Suprapubic skin (tissue), 4 donors: ENCODE results near the gene TMEM98. TPM values are rescaled to one million over a fixed set of nuclear protein-coding genes. Genes with fewer than 3 reads are reported as not detected.
"Not testable (repeated sequence)": the region's sequence is repeated elsewhere in the genome, so short reads cannot be mapped to it uniquely, and the experiment has no call there.

Source experiments
- DNase-seq, 2 donors: peaks; one replicate each; pipeline ENCODE4 v3.0.0-alpha.2; 2019; ENCODE audit warnings: low spot score in 2 of 2
- H3K27ac ChIP-seq: fragments of 200-600 bp; sonication (generic); one replicate; pipeline ENCODE4 v1.5.1; 2019
- H3K27me3 ChIP-seq: fragments of 200-600 bp; sonication (generic); one replicate; pipeline ENCODE4 v1.5.1; 2019
- H3K36me3 ChIP-seq: fragments of 200-600 bp; sonication (generic); one replicate; pipeline ENCODE4 v1.5.1; 2019
- H3K4me1 ChIP-seq: fragments of 200-600 bp; sonication (generic); one replicate; pipeline ENCODE4 v1.5.1; 2019
- H3K4me3 ChIP-seq: fragments of 200-600 bp; sonication (generic); one replicate; pipeline ENCODE4 v1.5.1; 2019; ENCODE audit warnings: mild to moderate bottlenecking
- H3K9me3 ChIP-seq: fragments of 200-600 bp; sonication (generic); one replicate; pipeline ENCODE4 v1.5.1; 2019
- EP300 ChIP-seq: sonication (generic); formaldehyde crosslinking; IDR thresholded peaks from one replicate; pipeline ENCODE4 v1.6.1; 2017; ENCODE audit warnings: antibody characterized with exemption
- POLR2A ChIP-seq, 2 donors: fragments of 450-650 bp; IDR thresholded peaks; one replicate each; pipeline ENCODE4 v1.6.1; 2017; ENCODE audit warnings: antibody characterized with exemption in 2 of 2, mild to moderate bottlenecking in 2 of 2, moderate library complexity in 2 of 2
- POLR2AphosphoS5 ChIP-seq, 3 donors: sonication (generic); formaldehyde crosslinking; IDR thresholded peaks; one replicate each; pipeline ENCODE4 v1.6.1; 2017; ENCODE audit warnings: antibody characterized with exemption in 3 of 3
- WGBS: methylation state at CpG from one replicate; pipeline ENCODE4 v1.1.5; 2018; 5-methylcytosine and 5-hydroxymethylcytosine counted together
- total RNA-seq, 4 donors: library from RNA; depleted of rRNA; stranded (reverse); fragments of >200 nt; gene quantifications; one replicate each; pipeline ENCODE4 v1.1.0, GENCODE V29; 2016
- TF ChIP-seq, protein P1 (sequence below), 2 donors: fragments of 200-600 bp in 1 of 2; fragments of 450-650 bp in 1 of 2; sonication (generic) in 1 of 2; IDR thresholded peaks; one replicate each; pipeline ENCODE4 v1.5.1; 2016 to 2019; ENCODE audit warnings: antibody characterized with exemption in 2 of 2, mild to moderate bottlenecking in 1 of 2, moderate library complexity in 1 of 2

TMEM98 gene
- total RNA-seq, 4 donors from 2014 or later = 17.7 to 31.3 (median 30.3) TPM

DNA sequence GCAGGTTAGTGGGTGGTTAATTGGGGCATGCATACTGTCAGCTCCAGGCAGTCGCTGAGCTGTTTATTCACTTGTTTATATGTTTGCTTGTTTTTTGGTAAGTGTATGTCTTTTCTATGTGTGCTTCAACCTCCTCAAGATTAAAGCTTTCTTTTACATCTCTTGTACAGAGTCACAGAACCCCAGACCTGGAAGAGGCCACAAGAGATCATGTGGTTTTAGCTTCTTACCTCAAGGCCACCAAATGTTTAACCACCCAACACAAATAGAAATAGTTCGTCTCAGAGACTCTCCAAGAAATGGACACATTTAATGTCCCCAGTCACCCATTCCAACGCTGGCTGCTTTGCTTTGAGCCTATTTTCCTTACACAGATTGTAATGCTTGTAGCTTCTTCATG is 11.8 kb upstream of the TMEM98 start:
- H3K4me1 ChIP-seq = peaks cover 11% of the 10 kb centered on the region
- H3K36me3 ChIP-seq = no peaks in the 10 kb centered on the region
- H3K27ac ChIP-seq = no peak overlapping the region
- no peaks in the 10 kb centered on the region for H3K9me3 ChIP-seq
- 92% methylated on average over 3 of the region's 3 CpGs for WGBS
- TF ChIP-seq, protein P1, sequence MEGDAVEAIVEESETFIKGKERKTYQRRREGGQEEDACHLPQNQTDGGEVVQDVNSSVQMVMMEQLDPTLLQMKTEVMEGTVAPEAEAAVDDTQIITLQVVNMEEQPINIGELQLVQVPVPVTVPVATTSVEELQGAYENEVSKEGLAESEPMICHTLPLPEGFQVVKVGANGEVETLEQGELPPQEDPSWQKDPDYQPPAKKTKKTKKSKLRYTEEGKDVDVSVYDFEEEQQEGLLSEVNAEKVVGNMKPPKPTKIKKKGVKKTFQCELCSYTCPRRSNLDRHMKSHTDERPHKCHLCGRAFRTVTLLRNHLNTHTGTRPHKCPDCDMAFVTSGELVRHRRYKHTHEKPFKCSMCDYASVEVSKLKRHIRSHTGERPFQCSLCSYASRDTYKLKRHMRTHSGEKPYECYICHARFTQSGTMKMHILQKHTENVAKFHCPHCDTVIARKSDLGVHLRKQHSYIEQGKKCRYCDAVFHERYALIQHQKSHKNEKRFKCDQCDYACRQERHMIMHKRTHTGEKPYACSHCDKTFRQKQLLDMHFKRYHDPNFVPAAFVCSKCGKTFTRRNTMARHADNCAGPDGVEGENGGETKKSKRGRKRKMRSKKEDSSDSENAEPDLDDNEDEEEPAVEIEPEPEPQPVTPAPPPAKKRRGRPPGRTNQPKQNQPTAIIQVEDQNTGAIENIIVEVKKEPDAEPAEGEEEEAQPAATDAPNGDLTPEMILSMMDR (IDR thresholded peaks at IDR 0.05) = no peak
- TF ChIP-seq POLR2A (IDR thresholded peaks at IDR 0.05) = no peak
- TF ChIP-seq POLR2AphosphoS5 (IDR thresholded peaks at IDR 0.05) = no peak
- TF ChIP-seq EP300 = no peak
- H3K27me3 ChIP-seq = no peaks in the 10 kb centered on the region
- DNase-seq = no peak
- H3K4me3 ChIP-seq = no peak overlapping the region

DNA sequence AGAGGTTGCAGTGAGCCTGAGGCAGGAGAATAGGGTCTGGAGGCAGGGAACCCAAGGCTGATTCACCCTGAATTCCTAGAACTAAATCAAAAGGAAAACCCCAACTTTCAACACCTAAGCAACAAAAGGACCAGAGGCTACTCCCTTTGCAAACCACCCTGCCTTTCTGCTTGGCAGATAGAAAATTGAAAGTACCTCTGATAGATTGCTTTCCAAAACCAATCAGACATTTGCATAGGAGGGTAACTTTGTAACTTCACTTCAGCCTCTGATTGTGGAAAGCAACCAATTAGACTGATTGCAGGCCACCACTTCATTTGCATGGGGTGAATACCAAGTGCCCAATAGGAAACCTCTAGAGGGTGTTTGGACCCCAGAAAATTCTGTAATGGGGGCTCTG is 10.9 kb upstream of the TMEM98 start:
- Histone ChIP-seq H3K4me1 (peaks cover 8% of the 10 kb centered on the region), H3K4me3 (no peak overlapping the region), H3K27me3 (no peaks in the 10 kb centered on the region), H3K36me3 (no peaks in the 10 kb centered on the region), H3K27ac (no peak overlapping the region), H3K9me3 (no peaks in the 10 kb centered on the region)
- DNase-seq = no peak
- TF ChIP-seq POLR2A (IDR thresholded peaks at IDR 0.05) (no peak), EP300 (no peak), POLR2AphosphoS5 (IDR thresholded peaks at IDR 0.05) (no peak)
- TF ChIP-seq, protein P1 (IDR thresholded peaks at IDR 0.05) = no peak

DNA sequence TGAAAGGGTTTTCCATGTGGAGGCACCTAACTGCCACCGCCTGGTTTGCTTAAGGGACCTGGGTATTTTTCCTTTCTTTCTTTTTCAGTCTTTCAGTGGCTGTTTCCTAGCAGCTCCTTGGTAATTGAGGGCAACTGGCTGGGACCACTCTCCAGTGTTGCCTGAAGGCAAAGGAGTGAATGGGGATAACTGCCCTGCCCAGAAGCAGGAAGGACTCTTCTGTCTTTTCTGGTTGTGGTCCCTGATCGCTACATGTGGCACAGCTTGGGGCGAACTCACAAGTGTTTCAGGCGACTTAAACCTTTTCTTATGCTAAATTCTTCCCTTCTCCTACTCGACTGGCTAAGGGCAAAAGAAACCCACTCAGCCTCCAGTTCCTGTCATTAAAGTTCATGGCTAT is 10.1 kb upstream of the TMEM98 start:
- Histone ChIP-seq H3K4me1 (peaks cover under 1% of the 10 kb centered on the region), H3K36me3 (no peaks in the 10 kb centered on the region), H3K4me3 (no peak overlapping the region), H3K27ac (no peak overlapping the region), H3K27me3 (no peaks in the 10 kb centered on the region), H3K9me3 (no peaks in the 10 kb centered on the region)
- TF ChIP-seq, protein P1 (IDR thresholded peaks at IDR 0.05) = no peak
- DNase-seq = no peak
- WGBS = 83% methylated on average over 5 of the region's 5 CpGs

DNA sequence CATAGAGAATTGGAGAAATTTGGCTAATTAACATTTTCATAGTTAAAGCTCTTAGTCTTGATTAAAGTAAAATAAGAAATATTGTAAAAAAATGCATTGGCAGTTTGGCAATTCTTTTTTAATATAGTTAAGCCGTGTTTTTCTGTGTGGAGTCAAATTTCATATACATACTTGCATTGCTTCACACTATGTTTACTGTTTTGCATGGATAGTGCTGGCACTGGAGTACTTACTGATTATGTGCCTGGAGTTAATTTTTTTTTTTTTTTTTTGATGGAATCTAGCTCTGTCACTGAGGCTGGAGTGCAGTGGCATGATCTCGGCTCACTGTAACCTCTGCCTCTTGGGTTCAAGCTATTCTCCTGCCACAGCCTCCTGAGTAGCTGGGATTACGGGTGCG is 8.1 kb upstream of the TMEM98 start:
- H3K36me3 ChIP-seq, H3K9me3 ChIP-seq, H3K4me3 ChIP-seq, H3K27ac ChIP-seq, H3K4me1 ChIP-seq, H3K27me3 ChIP-seq, DNase-seq: not testable (repeated sequence)
- 81% methylated on average over 4 of the region's 4 CpGs for WGBS

DNA sequence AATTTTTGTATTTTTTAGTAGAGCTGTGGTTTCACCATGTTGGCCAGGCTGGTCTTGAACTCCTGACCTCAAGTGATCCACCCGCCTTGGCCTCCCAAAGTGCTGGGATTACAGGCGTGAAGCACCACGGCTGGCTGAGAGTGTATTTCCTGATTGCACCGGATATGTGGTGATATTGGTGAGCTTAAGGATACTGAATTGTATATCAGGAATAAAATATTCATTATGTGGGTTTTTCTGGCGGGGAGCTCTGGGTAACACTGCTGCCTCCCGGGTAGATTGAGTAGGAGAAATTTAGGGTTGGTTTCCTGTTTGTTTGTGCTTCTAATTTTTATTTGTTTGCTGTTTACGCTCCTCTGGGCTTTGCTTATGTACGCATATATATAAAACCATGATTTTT is 7.7 kb upstream of the TMEM98 start:
- TF ChIP-seq POLR2A (IDR thresholded peaks at IDR 0.05) (no peak), POLR2AphosphoS5 (IDR thresholded peaks at IDR 0.05) (no peak), EP300 (no peak)
- TF ChIP-seq, protein P1 (IDR thresholded peaks at IDR 0.05) = no peak
- Histone ChIP-seq H3K9me3 (no peaks in the 10 kb centered on the region), H3K27me3 (no peaks in the 10 kb centered on the region), H3K4me1 (no peaks in the 10 kb centered on the region), H3K36me3 (no peaks in the 10 kb centered on the region), H3K27ac (no peak overlapping the region), H3K4me3 (no peak overlapping the region)
- no peak for DNase-seq
- 82% methylated on average over 8 of the region's 8 CpGs for WGBS

DNA sequence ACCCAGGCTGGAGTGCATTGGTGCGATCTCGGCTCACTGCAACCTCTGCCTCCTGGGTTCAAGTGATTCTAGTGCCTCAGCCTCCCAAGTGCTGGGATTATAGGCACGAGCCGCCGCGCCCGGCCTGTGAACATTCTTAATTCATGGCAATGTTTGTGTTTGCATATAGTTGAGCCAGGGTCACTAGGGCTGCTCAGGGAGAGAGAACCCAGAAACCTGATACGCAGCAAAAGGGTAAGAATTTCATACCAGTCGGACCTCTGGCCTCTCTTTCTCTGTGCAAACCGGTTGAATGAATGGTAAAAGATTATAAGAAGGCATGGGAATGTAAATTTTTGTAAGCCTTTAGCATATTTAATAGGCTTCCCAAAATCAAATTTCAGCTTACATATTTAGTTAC is 6.9 kb upstream of the TMEM98 start:
- no peaks in the 10 kb centered on the region for H3K4me1 ChIP-seq
- WGBS = 96% methylated on average over 10 of the region's 10 CpGs
- DNase-seq = no peak
- no peaks in the 10 kb centered on the region for H3K36me3 ChIP-seq
- H3K9me3 ChIP-seq = no peaks in the 10 kb centered on the region
- no peak for TF ChIP-seq EP300
- no peak for TF ChIP-seq POLR2AphosphoS5 (IDR thresholded peaks at IDR 0.05)
- TF ChIP-seq, protein P1 (IDR thresholded peaks at IDR 0.05) = no peak
- no peak for TF ChIP-seq POLR2A (IDR thresholded peaks at IDR 0.05)
- no peaks in the 10 kb centered on the region for H3K27me3 ChIP-seq
- no peak overlapping the region for H3K4me3 ChIP-seq
- no peak overlapping the region for H3K27ac ChIP-seq

DNA sequence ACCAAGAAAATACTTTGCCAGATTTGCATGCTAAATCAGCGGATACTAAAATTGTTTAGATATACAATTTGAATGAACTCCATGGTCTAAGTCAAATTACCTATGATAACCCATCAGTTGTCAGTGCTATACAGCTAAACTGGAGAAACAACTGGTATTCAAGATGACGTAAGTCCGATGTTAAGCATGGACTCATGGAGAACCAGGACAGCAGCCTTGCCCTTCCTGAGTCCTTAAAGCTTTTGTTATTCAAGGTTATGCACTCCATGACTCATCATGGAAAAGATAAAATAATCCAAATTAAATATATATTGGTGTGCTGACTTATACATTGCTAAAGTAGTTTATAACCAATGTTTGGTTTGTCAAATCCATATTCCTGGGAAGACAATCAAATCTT is 4.0 kb upstream of the TMEM98 start:
- H3K4me1 ChIP-seq = peaks cover 14% of the 10 kb centered on the region
- H3K36me3 ChIP-seq, H3K27ac ChIP-seq, DNase-seq, H3K9me3 ChIP-seq, H3K4me3 ChIP-seq, H3K27me3 ChIP-seq: not testable (repeated sequence)
- 93% methylated on average over 3 of the region's 3 CpGs for WGBS
